ENCODE data around the gene SERP2. TPM values are rescaled to one million over a fixed set of nuclear protein-coding genes. Genes with fewer than 3 reads are reported as not detected.

The SERP2 gene
- total and polyA plus RNA-seq, 9 of the 15 experiments (the other 6 are each of a cell fraction or from before 2014, with no cell fraction given), result 0.13 TPM; not detected in 8

DNA sequence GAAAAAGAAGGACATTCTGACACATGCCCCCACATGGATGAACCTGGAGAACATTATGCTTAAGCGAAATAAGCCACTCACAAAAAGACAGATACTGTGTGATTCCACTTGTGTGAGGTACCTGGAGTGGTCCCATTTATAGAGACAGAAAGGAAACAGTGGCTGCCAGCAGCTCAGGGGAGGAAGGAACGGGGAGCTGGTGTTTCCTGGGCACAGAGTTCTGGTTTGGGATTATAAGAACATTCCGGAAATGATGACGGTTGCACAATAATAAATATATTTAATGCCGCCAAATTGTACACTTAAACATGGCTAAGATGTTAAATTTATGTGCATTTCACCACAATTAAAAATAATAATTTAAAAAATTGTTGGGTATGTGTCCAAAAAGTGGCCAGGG, 33.0 kb downstream of the SERP2 start (continued):
- no peak for TF ChIP-seq PRPF4 (IDR thresholded peaks at IDR 0.05; ENCODE audit: insufficient read depth, low read depth, low read length, poor library complexity, severe bottlenecking)
- no peak for TF ChIP-seq NFYB (IDR thresholded peaks at IDR 0.05; ENCODE audit: extremely low read depth, insufficient read length)

GRCh38 chr13:44407379-44407778, 33.8 kb downstream of the SERP2 start:
- DNase-seq (ENCODE audit: extremely low read depth in 1 of 4, low spot score in 3 of 4) (no peak), ATAC-seq (no peak), FAIRE-seq (no peak)
- ChIA-PET POLR2A (interaction anchor here (0.6 kb wide), 1 partner anchor 302 kb away, joined by 3 read pairs; no protein-coding TSS in a partner anchor), CTCF (ENCODE audit: low intra/inter-chr PET ratio) (no interaction called here)
- Histone ChIP-seq H3K9ac (ENCODE audit: insufficient read depth in 1 of 2, low read depth in 2 of 2, low read length in 2 of 2) (no peak overlapping the region), H3K9me3 (replicated peaks; ENCODE audit: control insufficient read depth, insufficient read depth, low read depth, low read length) (no peaks in the 10 kb centered on the region), H4K20me1 (replicated peaks; ENCODE audit: control insufficient read depth, insufficient read depth, low read length) (no peaks in the 10 kb centered on the region), H3K36me3 (ENCODE audit: control insufficient read depth, insufficient read depth, low read length) (no peaks in the 10 kb centered on the region), H2AFZ (ENCODE audit: low read depth, low read length) (no peak overlapping the region), H3K4me1 (replicated peaks in 1 of 2; ENCODE audit: control insufficient read depth in 2 of 2, insufficient read depth in 2 of 2, low read length in 2 of 2) (peaks cover 5% of the 10 kb centered on the region in 2 experiments; a peak in 4 of 5 replicates), H3K27me3 (ENCODE audit: control insufficient read depth in 2 of 2, insufficient read depth in 2 of 2, low read length in 2 of 2) (no peaks in the 10 kb centered on the region; a peak in 1 of 5 replicates), H3K9me1 (ENCODE audit: control insufficient read depth, insufficient read depth, low read length) (no peaks in the 10 kb centered on the region), H3K4me2 (ENCODE audit: insufficient read depth, low read length) (no peak overlapping the region), H3K27ac (ENCODE audit: extremely low read depth, low read depth, low read length) (no peak overlapping the region), H3K4me3 (no peak overlapping the region), H3K79me2 (ENCODE audit: control insufficient read depth, insufficient read depth, low read length) (no peaks in the 10 kb centered on the region)
- 19% methylated on average over 3 of the region's 3 CpGs for WGBS (ENCODE audit: insufficient coverage, low coverage, missing lambda C conversion rate)
- TF ChIP-seq CCAR2 (IDR thresholded peaks at IDR 0.05; ENCODE audit: low read depth, low read length) (no peak), POLR2G (IDR thresholded peaks at IDR 0.05; ENCODE audit: low read depth, low read length) (no peak), NELFE (IDR thresholded peaks at IDR 0.05; ENCODE audit: insufficient read depth, insufficient read length) (no peak)
- TF ChIP-seq, protein P1, sequence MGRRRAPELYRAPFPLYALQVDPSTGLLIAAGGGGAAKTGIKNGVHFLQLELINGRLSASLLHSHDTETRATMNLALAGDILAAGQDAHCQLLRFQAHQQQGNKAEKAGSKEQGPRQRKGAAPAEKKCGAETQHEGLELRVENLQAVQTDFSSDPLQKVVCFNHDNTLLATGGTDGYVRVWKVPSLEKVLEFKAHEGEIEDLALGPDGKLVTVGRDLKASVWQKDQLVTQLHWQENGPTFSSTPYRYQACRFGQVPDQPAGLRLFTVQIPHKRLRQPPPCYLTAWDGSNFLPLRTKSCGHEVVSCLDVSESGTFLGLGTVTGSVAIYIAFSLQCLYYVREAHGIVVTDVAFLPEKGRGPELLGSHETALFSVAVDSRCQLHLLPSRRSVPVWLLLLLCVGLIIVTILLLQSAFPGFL (CRISPR knock-in tag; IDR thresholded peaks at IDR 0.05), result no peak
- TF ChIP-seq, protein P2, sequence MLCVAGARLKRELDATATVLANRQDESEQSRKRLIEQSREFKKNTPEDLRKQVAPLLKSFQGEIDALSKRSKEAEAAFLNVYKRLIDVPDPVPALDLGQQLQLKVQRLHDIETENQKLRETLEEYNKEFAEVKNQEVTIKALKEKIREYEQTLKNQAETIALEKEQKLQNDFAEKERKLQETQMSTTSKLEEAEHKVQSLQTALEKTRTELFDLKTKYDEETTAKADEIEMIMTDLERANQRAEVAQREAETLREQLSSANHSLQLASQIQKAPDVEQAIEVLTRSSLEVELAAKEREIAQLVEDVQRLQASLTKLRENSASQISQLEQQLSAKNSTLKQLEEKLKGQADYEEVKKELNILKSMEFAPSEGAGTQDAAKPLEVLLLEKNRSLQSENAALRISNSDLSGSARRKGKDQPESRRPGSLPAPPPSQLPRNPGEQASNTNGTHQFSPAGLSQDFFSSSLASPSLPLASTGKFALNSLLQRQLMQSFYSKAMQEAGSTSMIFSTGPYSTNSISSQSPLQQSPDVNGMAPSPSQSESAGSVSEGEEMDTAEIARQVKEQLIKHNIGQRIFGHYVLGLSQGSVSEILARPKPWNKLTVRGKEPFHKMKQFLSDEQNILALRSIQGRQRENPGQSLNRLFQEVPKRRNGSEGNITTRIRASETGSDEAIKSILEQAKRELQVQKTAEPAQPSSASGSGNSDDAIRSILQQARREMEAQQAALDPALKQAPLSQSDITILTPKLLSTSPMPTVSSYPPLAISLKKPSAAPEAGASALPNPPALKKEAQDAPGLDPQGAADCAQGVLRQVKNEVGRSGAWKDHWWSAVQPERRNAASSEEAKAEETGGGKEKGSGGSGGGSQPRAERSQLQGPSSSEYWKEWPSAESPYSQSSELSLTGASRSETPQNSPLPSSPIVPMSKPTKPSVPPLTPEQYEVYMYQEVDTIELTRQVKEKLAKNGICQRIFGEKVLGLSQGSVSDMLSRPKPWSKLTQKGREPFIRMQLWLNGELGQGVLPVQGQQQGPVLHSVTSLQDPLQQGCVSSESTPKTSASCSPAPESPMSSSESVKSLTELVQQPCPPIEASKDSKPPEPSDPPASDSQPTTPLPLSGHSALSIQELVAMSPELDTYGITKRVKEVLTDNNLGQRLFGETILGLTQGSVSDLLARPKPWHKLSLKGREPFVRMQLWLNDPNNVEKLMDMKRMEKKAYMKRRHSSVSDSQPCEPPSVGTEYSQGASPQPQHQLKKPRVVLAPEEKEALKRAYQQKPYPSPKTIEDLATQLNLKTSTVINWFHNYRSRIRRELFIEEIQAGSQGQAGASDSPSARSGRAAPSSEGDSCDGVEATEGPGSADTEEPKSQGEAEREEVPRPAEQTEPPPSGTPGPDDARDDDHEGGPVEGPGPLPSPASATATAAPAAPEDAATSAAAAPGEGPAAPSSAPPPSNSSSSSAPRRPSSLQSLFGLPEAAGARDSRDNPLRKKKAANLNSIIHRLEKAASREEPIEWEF (CRISPR knock-in tag; IDR thresholded peaks at IDR 0.05), result no peak
- no TSS peak for BruUV-seq (replicated peaks)
- in situ Hi-C loops (cut with MboI) (no loop called here), intact Hi-C loops (cut with micrococcal nuclease) (no loop called here)

All from K562 (cell line).